HG03520 (cell line): ENCODE measurements around the gene DYNC1I1.

Experiments
- ATAC-seq: cut with Tn5 transposase; IDR thresholded peaks from one replicate; pipeline ENCODE4 v1.9.1; 2021; ENCODE audit warnings: mild to moderate bottlenecking, moderate library complexity; ENCODE audit not compliant: unreplicated experiment

The DYNC1I1 gene

GRCh38 chr7:95952851-95953250 lies 180.5 kb downstream of the DYNC1I1 start:
- no peak for ATAC-seq

- no peak for ATAC-seq
Measured at GRCh38 chr7:95955748-95956147, 183.4 kb downstream of the DYNC1I1 start.

- no peak for ATAC-seq
Measured at GRCh38 chr7:95957510-95957909, 185.2 kb downstream of the DYNC1I1 start.

- ATAC-seq: no peak
Measured at GRCh38 chr7:95960706-95961244, 188.4 kb downstream of the DYNC1I1 start.

- ATAC-seq: no peak
Measured at GRCh38 chr7:95963446-95963990, 191.2 kb downstream of the DYNC1I1 start.

- ATAC-seq: no peak
Measured at GRCh38 chr7:95971716-95972115, 199.4 kb downstream of the DYNC1I1 start.

GRCh38 chr7:95972523-95972922 lies 200.2 kb downstream of the DYNC1I1 start:
- ATAC-seq: no peak

- ATAC-seq: no peak
Measured at GRCh38 chr7:95974108-95974507, 201.8 kb downstream of the DYNC1I1 start.

- ATAC-seq: no peak
Measured at GRCh38 chr7:95976369-95977060, 204.2 kb downstream of the DYNC1I1 start.

GRCh38 chr7:95977994-95978393 lies 205.6 kb downstream of the DYNC1I1 start:
- ATAC-seq: no peak

GRCh38 chr7:95980167-95980566 lies 207.8 kb downstream of the DYNC1I1 start:
- no peak for ATAC-seq

- no peak for ATAC-seq
Measured at GRCh38 chr7:95980706-95981105, 208.4 kb downstream of the DYNC1I1 start.

GRCh38 chr7:95986178-95986764 lies 213.9 kb downstream of the DYNC1I1 start:
- ATAC-seq: no peak

- ATAC-seq: no peak
Measured at GRCh38 chr7:95989301-95989700, 216.9 kb downstream of the DYNC1I1 start.

- ATAC-seq: no peak
Measured at GRCh38 chr7:95993380-95993779, 221.0 kb downstream of the DYNC1I1 start.

- no peak for ATAC-seq
Measured at GRCh38 chr7:95996174-95996573, 223.8 kb downstream of the DYNC1I1 start.

GRCh38 chr7:95996886-95997285 lies 224.5 kb downstream of the DYNC1I1 start:
- ATAC-seq: no peak

- ATAC-seq: no peak
Measured at GRCh38 chr7:95997632-95998031, 225.3 kb downstream of the DYNC1I1 start.

GRCh38 chr7:95999481-95999880 lies 227.1 kb downstream of the DYNC1I1 start:
- no peak for ATAC-seq

- ATAC-seq: no peak
Measured at GRCh38 chr7:96004578-96004977, 232.2 kb downstream of the DYNC1I1 start.

GRCh38 chr7:96005271-96005670 lies 232.9 kb downstream of the DYNC1I1 start:
- no peak for ATAC-seq

- ATAC-seq: no peak
Measured at GRCh38 chr7:96009148-96009547, 236.8 kb downstream of the DYNC1I1 start.
